ENCODE results near the gene RTN4RL2. TPM values are rescaled to one million over a fixed set of nuclear protein-coding genes. Genes with fewer than 3 reads are reported as not detected.

The RTN4RL2 gene
- total RNA-seq, 1 experiment from 2014 or later: 3.6 TPM

- H3K36me3 Mint-ChIP-seq (ENCODE audit: insufficient read depth, unreplicated experiment): peaks cover 19% of the 10 kb centered on the region
- peaks cover 15% of the 10 kb centered on the region for H3K4me1 Mint-ChIP-seq (ENCODE audit: low read depth, unreplicated experiment)
- no TSS peak for BruUV-seq (replicated peaks)
- H3K27ac Mint-ChIP-seq (ENCODE audit: unreplicated experiment): no peak overlapping the region
- H3K9me3 Mint-ChIP-seq (ENCODE audit: low read depth, unreplicated experiment): no peaks in the 10 kb centered on the region
- intact Hi-C loops (cut with micrococcal nuclease; ENCODE audit: unreplicated experiment): no loop called here
- no peak for DNase-seq
- H3K27me3 Mint-ChIP-seq (ENCODE audit: unreplicated experiment): no peaks in the 10 kb centered on the region
- no peak overlapping the region for H3K4me3 Mint-ChIP-seq (ENCODE audit: low read depth, unreplicated experiment)
- CTCF ChIA-PET: no interaction called here
- TF ChIP-seq CTCF (IDR thresholded peaks at IDR 0.05; ENCODE audit: unreplicated experiment): no peak
These were observed 30.3 kb downstream of the RTN4RL2 start for GRCh38 chr11:57490456-57491248.

- intact Hi-C loops (cut with micrococcal nuclease; ENCODE audit: unreplicated experiment): no loop called here
- peak; percentile 58 for TF ChIP-seq CTCF (IDR thresholded peaks at IDR 0.05; ENCODE audit: unreplicated experiment)
- H3K36me3 Mint-ChIP-seq (ENCODE audit: insufficient read depth, unreplicated experiment): peaks cover 21% of the 10 kb centered on the region
- no peak overlapping the region for H3K27ac Mint-ChIP-seq (ENCODE audit: unreplicated experiment)
- peaks cover 15% of the 10 kb centered on the region for H3K4me1 Mint-ChIP-seq (ENCODE audit: low read depth, unreplicated experiment)
- CTCF ChIA-PET: no interaction called here
- no TSS peak for BruUV-seq (replicated peaks)
- no peak overlapping the region for H3K4me3 Mint-ChIP-seq (ENCODE audit: low read depth, unreplicated experiment)
- H3K9me3 Mint-ChIP-seq (ENCODE audit: low read depth, unreplicated experiment): no peaks in the 10 kb centered on the region
- H3K27me3 Mint-ChIP-seq (ENCODE audit: unreplicated experiment): no peaks in the 10 kb centered on the region
- peak; percentile 54 for DNase-seq
These were observed 31.2 kb downstream of the RTN4RL2 start for GRCh38 chr11:57491371-57492061.

GRCh38 chr11:57493507-57494503, 33.5 kb downstream of the RTN4RL2 start:
- no peak overlapping the region for H3K4me3 Mint-ChIP-seq (ENCODE audit: low read depth, unreplicated experiment)

More at GRCh38 chr11:57493507-57494503, 33.5 kb downstream of the RTN4RL2 start:
- CTCF ChIA-PET: interaction anchor here (0.6 to 1.9 kb wide), 18 partner anchors 8 to 171 kb away, joined by 3 to 42 read pairs (median 7); partner anchors contain the start of genes RTN4RL2, SLC43A1 and UBE2L6
- BruUV-seq (replicated peaks): no TSS peak
- peak; percentile 94 for TF ChIP-seq CTCF (IDR thresholded peaks at IDR 0.05; ENCODE audit: unreplicated experiment)
- no peaks in the 10 kb centered on the region for H3K27me3 Mint-ChIP-seq (ENCODE audit: unreplicated experiment)
- H3K4me1 Mint-ChIP-seq (ENCODE audit: low read depth, unreplicated experiment): peaks cover 35% of the 10 kb centered on the region
- intact Hi-C loops (cut with micrococcal nuclease; ENCODE audit: unreplicated experiment): loop anchor here (1.0 kb wide), 2 partner anchors 33 to 147 kb away; no protein-coding TSS in a partner anchor
- H3K27ac Mint-ChIP-seq (ENCODE audit: unreplicated experiment): peak overlapping the region; percentile 95
- peaks cover 33% of the 10 kb centered on the region for H3K36me3 Mint-ChIP-seq (ENCODE audit: insufficient read depth, unreplicated experiment)
- DNase-seq: peak; percentile 82
- no peaks in the 10 kb centered on the region for H3K9me3 Mint-ChIP-seq (ENCODE audit: low read depth, unreplicated experiment)
